Glutamatergic neuron (in vitro differentiated cells): ENCODE measurements around the gene ZNF500. TPM values are rescaled to one million over a fixed set of nuclear protein-coding genes. Genes with fewer than 3 reads are reported as not detected.
A peak's percentile ranks its signal among the peaks of the same experiment; 100 is the strongest.

ENCODE experiments used
- DNase-seq: peaks from one replicate; pipeline ENCODE4 v3.0.0; 2022
- H3K27ac Mint-ChIP-seq: one replicate; pipeline ENCODE4 v1.8.0; 2020; ENCODE audit warnings: mild to moderate bottlenecking, mixed read lengths, inconsistent platforms; ENCODE audit not compliant: unreplicated experiment
- H3K27me3 Mint-ChIP-seq: one replicate; pipeline ENCODE4 v1.8.0; 2020; ENCODE audit warnings: mild to moderate bottlenecking, moderate library complexity, mixed read lengths, inconsistent platforms; ENCODE audit not compliant: unreplicated experiment
- H3K36me3 Mint-ChIP-seq: one replicate; pipeline ENCODE4 v1.8.0; 2020; ENCODE audit warnings: mild to moderate bottlenecking, mixed read lengths, inconsistent platforms; ENCODE audit not compliant: unreplicated experiment
- H3K4me1 Mint-ChIP-seq: one replicate; pipeline ENCODE4 v1.8.0; 2020; ENCODE audit warnings: mild to moderate bottlenecking, low read depth, mixed read lengths, inconsistent platforms; ENCODE audit not compliant: unreplicated experiment
- H3K4me3 Mint-ChIP-seq: one replicate; pipeline ENCODE4 v1.8.0; 2020; ENCODE audit warnings: mild to moderate bottlenecking, mixed read lengths, inconsistent platforms; ENCODE audit not compliant: unreplicated experiment
- H3K9me3 Mint-ChIP-seq: one replicate; pipeline ENCODE4 v1.8.0; 2020; ENCODE audit warnings: mild to moderate bottlenecking, moderate library complexity, mixed read lengths, inconsistent platforms; ENCODE audit not compliant: unreplicated experiment
- total RNA-seq: library from RNA; stranded (reverse); fragmentation: NEBNext Ultra II Directional; extraction: Animal tissue kit (Norgen Biotek cat#: 25700); gene quantifications from one replicate; pipeline ENCODE4 v1.2.1, GENCODE V29; 2021; ENCODE audit not compliant: unreplicated experiment
- TF ChIP-seq, protein P1 (sequence below): fragments of 200-600 bp; sonication (generic); IDR thresholded peaks from one replicate; pipeline ENCODE4 v1.5.0; 2021; ENCODE audit not compliant: partially characterized antibody, unreplicated experiment

ZNF500 gene
- total RNA-seq, 1 donor from 2014 or later, result 19.8 TPM

DNA sequence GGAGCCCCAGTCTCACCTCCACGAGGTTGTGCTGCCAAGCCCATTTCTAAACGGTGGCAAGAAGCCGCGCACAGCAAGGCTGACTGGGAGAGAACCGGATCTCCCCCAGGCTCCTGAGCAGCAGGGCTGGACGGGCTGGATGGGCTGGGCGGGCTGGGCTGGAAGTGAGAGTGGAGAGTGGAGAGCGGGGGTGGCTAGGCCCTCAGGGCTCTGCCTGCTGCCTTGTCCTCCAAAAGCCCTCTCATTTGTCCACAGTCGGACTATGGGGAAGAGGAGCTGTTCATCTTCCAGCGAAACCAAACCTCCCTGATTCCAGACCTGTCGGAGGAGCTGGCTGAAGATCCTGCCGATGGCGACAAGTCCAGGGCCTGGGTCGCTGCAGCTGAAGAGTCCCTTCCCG, 29.4 kb downstream of the ZNF500 start:
- H3K27me3 Mint-ChIP-seq, result peaks cover 3% of the 10 kb centered on the region
- H3K9me3 Mint-ChIP-seq, result peaks cover 6% of the 10 kb centered on the region
- DNase-seq, result no peak
- TF ChIP-seq, protein P1, sequence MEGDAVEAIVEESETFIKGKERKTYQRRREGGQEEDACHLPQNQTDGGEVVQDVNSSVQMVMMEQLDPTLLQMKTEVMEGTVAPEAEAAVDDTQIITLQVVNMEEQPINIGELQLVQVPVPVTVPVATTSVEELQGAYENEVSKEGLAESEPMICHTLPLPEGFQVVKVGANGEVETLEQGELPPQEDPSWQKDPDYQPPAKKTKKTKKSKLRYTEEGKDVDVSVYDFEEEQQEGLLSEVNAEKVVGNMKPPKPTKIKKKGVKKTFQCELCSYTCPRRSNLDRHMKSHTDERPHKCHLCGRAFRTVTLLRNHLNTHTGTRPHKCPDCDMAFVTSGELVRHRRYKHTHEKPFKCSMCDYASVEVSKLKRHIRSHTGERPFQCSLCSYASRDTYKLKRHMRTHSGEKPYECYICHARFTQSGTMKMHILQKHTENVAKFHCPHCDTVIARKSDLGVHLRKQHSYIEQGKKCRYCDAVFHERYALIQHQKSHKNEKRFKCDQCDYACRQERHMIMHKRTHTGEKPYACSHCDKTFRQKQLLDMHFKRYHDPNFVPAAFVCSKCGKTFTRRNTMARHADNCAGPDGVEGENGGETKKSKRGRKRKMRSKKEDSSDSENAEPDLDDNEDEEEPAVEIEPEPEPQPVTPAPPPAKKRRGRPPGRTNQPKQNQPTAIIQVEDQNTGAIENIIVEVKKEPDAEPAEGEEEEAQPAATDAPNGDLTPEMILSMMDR, result no peak
- H3K4me1 Mint-ChIP-seq, result peaks cover 6% of the 10 kb centered on the region
- no peaks in the 10 kb centered on the region for H3K36me3 Mint-ChIP-seq
- H3K27ac Mint-ChIP-seq, result no peak overlapping the region
- H3K4me3 Mint-ChIP-seq, result no peak overlapping the region

DNA sequence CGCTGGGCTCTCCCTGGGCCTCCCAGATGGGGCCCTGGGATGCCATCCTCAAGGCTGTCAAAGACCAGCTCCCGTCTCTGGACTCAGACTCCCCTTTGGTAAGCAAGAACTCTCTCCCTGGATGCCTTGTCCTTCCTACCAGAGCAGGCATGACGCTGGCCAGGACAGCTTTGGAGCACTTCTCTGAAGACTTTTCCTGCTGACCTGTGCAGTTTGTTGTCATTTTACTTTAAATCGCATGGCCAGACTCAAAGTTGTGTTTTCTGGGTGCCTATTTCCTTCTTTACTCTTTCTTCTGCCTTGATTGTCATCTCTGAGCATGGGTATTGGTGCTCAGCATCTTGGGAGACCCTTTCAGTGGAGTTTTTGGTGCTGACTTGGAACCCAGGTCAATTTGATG, 30.4 kb downstream of the ZNF500 start:
- DNase-seq, result no peak
- no peak overlapping the region for H3K4me3 Mint-ChIP-seq
- peaks cover 3% of the 10 kb centered on the region for H3K27me3 Mint-ChIP-seq
- no peaks in the 10 kb centered on the region for H3K36me3 Mint-ChIP-seq
- peaks cover 6% of the 10 kb centered on the region for H3K4me1 Mint-ChIP-seq
- peaks cover 6% of the 10 kb centered on the region for H3K9me3 Mint-ChIP-seq
- no peak overlapping the region for H3K27ac Mint-ChIP-seq
- TF ChIP-seq, protein P1, result no peak

DNA sequence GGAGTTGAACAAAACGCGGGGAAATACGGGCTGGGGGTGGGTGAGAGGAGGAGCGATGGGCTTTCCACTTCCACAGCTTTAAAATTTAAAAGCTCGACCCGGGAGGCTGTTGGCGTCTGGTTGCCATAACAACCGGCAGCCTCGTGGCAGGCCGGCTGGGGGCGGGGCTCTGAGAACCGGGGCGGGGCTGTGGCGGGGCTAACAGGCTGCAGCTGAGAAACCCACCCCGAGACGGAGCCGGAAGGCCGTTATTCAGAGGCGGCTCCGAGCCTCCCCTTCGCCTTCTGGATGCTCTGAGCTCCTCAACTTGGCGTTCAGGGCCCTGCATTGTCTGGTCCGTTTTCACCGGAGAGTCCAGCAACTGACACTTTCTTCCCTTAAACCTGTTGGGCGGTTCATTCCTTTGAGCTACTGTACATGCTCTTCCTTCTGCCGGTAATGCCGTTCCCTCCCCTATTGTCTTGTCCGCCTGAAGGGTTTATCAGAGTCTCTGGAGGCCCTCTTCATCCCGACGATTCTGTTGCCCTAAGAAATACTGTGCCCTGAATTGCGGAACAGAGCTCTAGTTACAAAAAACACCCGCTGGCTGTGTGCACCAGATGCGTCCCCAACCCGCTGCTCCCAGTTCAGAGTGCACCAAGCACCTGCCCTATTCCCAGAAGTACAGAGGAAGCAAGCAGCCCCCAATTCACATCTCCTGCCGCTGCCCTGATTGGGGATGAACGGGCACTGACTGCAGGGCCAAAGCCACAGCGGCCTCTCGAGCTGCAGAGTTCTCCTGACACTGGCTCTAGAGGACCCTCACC, 32.0 kb downstream of the ZNF500 start:
- DNase-seq, result peak; percentile 96
- Mint-ChIP-seq H3K36me3 (no peaks in the 10 kb centered on the region), H3K27me3 (peaks cover 3% of the 10 kb centered on the region), H3K9me3 (peaks cover 6% of the 10 kb centered on the region), H3K4me3 (peak overlapping the region; percentile 98), H3K4me1 (peaks cover 6% of the 10 kb centered on the region), H3K27ac (peak overlapping the region; percentile 98)
- TF ChIP-seq, protein P1, result no peak

DNA sequence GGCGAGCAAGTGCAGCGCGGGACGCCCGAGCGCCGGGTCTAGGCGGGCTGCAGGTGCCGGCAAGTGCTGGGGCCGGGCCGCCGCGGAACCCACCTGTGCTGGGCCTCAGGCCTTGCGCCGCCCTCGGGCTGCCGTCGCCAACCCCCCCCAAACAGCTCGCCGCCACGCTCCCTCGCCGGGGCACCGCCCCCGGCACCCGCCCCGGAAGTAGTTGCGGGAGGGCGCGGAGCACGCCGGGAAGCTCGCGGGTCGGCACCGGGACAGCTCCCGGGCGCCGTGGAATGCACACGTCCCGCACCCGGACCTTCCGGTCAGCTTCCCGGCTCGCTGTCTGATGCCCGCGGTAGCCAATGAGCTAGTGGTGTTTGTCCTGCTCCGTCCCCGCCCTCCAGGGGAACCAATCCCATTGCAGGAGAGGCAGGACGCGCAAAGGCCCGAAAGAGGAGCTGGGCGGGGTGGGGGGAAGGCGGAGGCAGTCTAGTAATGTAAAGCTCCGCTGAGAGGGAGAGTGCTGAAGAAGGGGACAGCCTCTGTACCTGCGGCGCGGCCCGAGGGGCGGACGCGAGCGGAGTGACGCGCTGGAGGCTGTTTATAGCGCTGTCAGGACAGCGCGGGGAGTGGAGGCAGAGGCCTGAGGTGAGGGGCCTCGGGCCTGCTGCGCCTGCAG, 32.8 kb downstream of the ZNF500 start, which contains the start of the genes ANKS3 and DNAAF8:
Gene ANKS3, minus strand, starts transcription at position 209 of the 667 bp plus-strand sequence. CDS start 4,122 bp downstream, outside the sequence.
Gene DNAAF8, plus strand, starts transcription at position 475 of the 667 bp plus-strand sequence. CDS start 1,978 bp downstream, outside the sequence.
- H3K4me1 Mint-ChIP-seq, result peaks cover 6% of the 10 kb centered on the region
- DNase-seq, result peak; percentile 88
- H3K27ac Mint-ChIP-seq, result peak within 1 kb of the TSS; percentile 98
- H3K4me3 Mint-ChIP-seq, result peak within 1 kb of the TSS; percentile 98
- TF ChIP-seq, protein P1, result peak; percentile 9
- H3K36me3 Mint-ChIP-seq, result no peaks in the 10 kb centered on the region
- H3K9me3 Mint-ChIP-seq, result peaks cover 6% of the 10 kb centered on the region
- H3K27me3 Mint-ChIP-seq, result peaks cover 3% of the 10 kb centered on the region

DNA sequence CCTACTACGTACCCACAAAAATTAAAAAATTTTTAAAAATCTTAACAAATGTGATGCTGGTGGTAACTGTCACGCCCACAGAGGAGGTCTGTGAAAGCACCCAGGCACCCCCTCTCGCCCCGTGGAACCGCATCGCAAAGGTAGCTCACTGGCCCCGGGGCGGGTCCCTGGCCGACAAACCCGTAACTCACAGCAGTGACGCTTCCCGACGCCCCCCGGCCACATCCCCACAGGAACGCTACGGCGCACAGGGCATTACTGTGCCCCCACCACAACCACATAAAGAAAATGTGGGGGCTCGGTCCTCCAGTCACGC, 33.3 kb downstream of the ZNF500 start:
- Mint-ChIP-seq H3K27ac (peak overlapping the region; percentile 38), H3K27me3 (peaks cover 3% of the 10 kb centered on the region), H3K9me3 (peaks cover 6% of the 10 kb centered on the region), H3K4me1 (peaks cover 10% of the 10 kb centered on the region), H3K4me3 (peak overlapping the region; percentile 93), H3K36me3 (no peaks in the 10 kb centered on the region)
- DNase-seq, result peak; percentile 53
- TF ChIP-seq, protein P1, result no peak
